PFSK-1 (cell line): Measurements from ENCODE around the gene TLE3.

Source experiments
- POLR2AphosphoS5 ChIP-seq: IDR thresholded peaks from 2 replicates; pipeline ENCODE4 v1.6.1; 2012; ENCODE audit warnings: low read depth, mild to moderate bottlenecking, control low read depth, low read length, moderate library complexity
- SIN3A ChIP-seq: IDR thresholded peaks from 2 replicates; pipeline ENCODE4 v1.6.1; 2012; ENCODE audit warnings: mild to moderate bottlenecking, low read length, moderate library complexity, borderline replicate concordance; ENCODE audit not compliant: insufficient read depth

DNA sequence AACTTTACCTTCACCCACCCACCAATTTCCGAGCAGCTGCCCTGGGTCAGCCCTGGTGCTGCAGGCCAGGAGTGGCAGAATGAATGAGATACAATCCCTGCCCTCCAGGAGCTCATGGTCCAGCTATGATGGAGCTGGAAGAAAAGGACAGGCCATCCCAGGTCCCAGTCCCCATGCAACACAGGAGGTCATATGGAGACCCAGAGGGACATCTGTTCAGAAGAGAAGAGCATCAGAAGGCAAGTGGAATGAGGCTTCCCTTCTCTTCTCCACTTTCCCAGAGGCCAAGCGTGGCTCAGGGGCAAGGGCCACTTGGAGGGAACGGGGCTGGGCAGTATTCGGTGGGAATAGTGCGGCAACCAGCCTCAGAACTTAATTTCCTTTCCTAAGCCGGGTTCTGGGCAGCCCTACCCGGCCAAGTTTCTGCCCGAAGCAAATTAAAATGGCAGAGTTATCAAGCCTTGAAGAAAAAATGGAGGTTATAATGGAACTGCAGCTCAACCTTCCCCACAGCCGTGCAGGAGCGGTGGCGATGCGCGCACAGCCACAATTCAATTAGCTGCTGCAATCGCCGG, 35.9 kb downstream of the TLE3 start:
- TF ChIP-seq SIN3A (no peak), POLR2AphosphoS5 (no peak)
